Keratinocyte (primary cell): ENCODE measurements around the gene NPIPB9.
"Not testable (repeated sequence)": the region's sequence is repeated elsewhere in the genome, so short reads cannot be mapped to it uniquely, and the experiment has no call there.

Source experiments
- EZH2 ChIP-seq: IDR thresholded peaks from one replicate; pipeline ENCODE4 v1.6.1; 2012; ENCODE audit warnings: inconsistent platforms, mild to moderate bottlenecking, low read length, moderate library complexity
- TF ChIP-seq, protein P1 (sequence below), 3 experiments: IDR thresholded peaks in 1 of 3; conservative IDR thresholded peaks in 1 of 3; optimal IDR thresholded peaks in 1 of 3; 2 replicates in 2 of 3; 3 replicates in 1 of 3; pipeline versions ENCODE3 to v1.5.1; 2011; ENCODE audit warnings: low read length in 3 of 3, mild to moderate bottlenecking in 3 of 3, moderate library complexity in 2 of 3, control low read depth in 1 of 3, inconsistent platforms in 1 of 3; ENCODE audit not compliant: insufficient read depth in 2 of 3; ENCODE audit errors: extremely low read depth in 1 of 3

DNA sequence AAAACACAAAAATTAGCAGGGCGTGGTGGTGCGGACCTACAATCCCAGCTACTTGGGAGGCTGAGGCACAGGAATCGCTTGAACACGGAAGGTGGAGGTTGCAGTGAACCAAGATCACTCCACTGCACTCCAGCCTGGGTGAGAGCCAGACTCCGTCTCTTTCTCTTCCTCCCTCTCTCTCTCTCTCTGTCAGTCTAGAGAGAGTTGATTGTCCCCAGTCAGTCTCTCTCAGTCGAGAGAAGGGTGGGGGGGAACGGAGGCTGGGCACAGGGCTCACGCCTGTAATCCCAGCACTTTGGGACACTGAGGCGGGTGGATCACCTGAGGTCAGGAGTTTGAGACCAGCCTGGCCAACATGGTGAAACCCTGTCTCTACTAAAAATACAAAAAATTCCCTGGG lies 10.3 kb upstream of the NPIPB9 start:
- TF ChIP-seq, protein P1, sequence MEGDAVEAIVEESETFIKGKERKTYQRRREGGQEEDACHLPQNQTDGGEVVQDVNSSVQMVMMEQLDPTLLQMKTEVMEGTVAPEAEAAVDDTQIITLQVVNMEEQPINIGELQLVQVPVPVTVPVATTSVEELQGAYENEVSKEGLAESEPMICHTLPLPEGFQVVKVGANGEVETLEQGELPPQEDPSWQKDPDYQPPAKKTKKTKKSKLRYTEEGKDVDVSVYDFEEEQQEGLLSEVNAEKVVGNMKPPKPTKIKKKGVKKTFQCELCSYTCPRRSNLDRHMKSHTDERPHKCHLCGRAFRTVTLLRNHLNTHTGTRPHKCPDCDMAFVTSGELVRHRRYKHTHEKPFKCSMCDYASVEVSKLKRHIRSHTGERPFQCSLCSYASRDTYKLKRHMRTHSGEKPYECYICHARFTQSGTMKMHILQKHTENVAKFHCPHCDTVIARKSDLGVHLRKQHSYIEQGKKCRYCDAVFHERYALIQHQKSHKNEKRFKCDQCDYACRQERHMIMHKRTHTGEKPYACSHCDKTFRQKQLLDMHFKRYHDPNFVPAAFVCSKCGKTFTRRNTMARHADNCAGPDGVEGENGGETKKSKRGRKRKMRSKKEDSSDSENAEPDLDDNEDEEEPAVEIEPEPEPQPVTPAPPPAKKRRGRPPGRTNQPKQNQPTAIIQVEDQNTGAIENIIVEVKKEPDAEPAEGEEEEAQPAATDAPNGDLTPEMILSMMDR (optimal IDR thresholded peaks at IDR 0.05 in 1 of 3, IDR thresholded peaks at IDR 0.05 in 1 of 3, conservative IDR thresholded peaks at IDR 0.05 in 1 of 3; ENCODE audit: extremely low read depth in 1 of 3, insufficient read depth in 2 of 3, low read length in 3 of 3), result not testable (repeated sequence)
- not testable (repeated sequence) for TF ChIP-seq EZH2
